Loucy (cell line): ENCODE results near the gene FAM107B.

Experiments
- CTCF ChIP-seq: fragments of 200-600 bp; sonication (generic); conservative IDR thresholded peaks from 2 replicates; pipeline ENCODE4 v1.5.1; 2014; ENCODE audit warnings: mild to moderate bottlenecking, antibody characterized with exemption, low read length
- EZH2phosphoT487 ChIP-seq: fragments of 200-600 bp; IDR thresholded peaks from 2 replicates; pipeline ENCODE4 v1.6.1; 2018; ENCODE audit warnings: antibody characterized with exemption, mild to moderate bottlenecking, moderate library complexity, borderline replicate concordance

GRCh38 chr10:14652816-14653215, 121.9 kb downstream of the FAM107B start:
- TF ChIP-seq CTCF (no peak), EZH2phosphoT487 (no peak)
